ENCODE measurements around the gene MYOF. TPM values are rescaled to one million over a fixed set of nuclear protein-coding genes. Genes with fewer than 3 reads are reported as not detected.
A peak's percentile ranks its signal among the peaks of the same experiment; 100 is the strongest.

MYOF gene, protein sequence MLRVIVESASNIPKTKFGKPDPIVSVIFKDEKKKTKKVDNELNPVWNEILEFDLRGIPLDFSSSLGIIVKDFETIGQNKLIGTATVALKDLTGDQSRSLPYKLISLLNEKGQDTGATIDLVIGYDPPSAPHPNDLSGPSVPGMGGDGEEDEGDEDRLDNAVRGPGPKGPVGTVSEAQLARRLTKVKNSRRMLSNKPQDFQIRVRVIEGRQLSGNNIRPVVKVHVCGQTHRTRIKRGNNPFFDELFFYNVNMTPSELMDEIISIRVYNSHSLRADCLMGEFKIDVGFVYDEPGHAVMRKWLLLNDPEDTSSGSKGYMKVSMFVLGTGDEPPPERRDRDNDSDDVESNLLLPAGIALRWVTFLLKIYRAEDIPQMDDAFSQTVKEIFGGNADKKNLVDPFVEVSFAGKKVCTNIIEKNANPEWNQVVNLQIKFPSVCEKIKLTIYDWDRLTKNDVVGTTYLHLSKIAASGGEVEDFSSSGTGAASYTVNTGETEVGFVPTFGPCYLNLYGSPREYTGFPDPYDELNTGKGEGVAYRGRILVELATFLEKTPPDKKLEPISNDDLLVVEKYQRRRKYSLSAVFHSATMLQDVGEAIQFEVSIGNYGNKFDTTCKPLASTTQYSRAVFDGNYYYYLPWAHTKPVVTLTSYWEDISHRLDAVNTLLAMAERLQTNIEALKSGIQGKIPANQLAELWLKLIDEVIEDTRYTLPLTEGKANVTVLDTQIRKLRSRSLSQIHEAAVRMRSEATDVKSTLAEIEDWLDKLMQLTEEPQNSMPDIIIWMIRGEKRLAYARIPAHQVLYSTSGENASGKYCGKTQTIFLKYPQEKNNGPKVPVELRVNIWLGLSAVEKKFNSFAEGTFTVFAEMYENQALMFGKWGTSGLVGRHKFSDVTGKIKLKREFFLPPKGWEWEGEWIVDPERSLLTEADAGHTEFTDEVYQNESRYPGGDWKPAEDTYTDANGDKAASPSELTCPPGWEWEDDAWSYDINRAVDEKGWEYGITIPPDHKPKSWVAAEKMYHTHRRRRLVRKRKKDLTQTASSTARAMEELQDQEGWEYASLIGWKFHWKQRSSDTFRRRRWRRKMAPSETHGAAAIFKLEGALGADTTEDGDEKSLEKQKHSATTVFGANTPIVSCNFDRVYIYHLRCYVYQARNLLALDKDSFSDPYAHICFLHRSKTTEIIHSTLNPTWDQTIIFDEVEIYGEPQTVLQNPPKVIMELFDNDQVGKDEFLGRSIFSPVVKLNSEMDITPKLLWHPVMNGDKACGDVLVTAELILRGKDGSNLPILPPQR (N-terminal part only)
- 100 to 1,000 TPM; 401 to 553 (median 530) TPM for total RNA-seq (2021; fragmentation: NEBNext Ultra II Directional; extraction: Animal tissue kit (Norgen Biotek cat#: 25700))
- long read RNA-seq, partial matches to known transcripts: 115 of 140 reads
- long read RNA-seq, other reads (novel, unspliced or antisense): 24 of 140 reads

DNA sequence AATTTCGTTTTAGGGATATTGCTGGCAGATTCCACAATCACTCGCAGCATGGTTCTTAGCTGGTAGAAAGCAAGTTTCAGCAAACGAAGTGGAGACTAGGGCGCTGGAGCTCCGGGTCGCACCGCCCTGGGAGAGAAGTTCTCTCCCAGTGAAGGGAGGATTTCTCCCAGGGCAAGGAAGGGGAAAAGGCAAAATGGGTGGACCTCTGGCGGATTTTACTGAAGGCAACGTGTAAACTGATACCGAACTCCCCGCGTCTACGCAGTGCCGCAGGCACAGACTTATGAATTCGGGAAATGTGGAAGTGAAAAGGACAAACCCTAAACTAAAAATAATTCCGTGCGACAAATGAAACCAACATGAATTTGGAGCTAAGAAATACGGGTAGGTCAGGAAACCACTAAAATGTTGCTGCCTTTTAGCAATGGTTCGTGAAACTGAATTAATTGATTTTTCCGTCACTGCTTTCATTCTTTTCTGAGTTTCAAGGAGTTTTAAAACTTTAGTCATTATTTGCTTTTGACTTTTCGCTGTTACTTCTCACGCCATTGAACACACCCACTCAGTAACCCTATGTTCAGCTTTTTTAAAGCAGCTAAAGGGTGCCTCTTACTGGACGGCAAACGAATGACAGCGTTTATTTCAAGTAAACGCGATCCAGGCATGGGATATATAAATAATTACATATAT, at the start of gene MYOF:
Gene MYOF, minus strand, starts transcription at position 190 of the 690 bp plus-strand sequence. Its CDS starts 140 bp downstream, at position 50.
- Mint-ChIP-seq H3K4me3 (peak within 1 kb of the TSS; percentile 99), H3K4me1 (ENCODE audit: low read depth) (peaks cover 32% of the 10 kb centered on the region), H3K9me3 (peaks cover 6% of the 10 kb centered on the region; the same call in 1 of the 2 replicates), H3K27me3 (ENCODE audit: insufficient read depth) (peaks cover 14% of the 10 kb centered on the region), H3K27ac (peak within 1 kb of the TSS; percentile 100), H3K36me3 (ENCODE audit: low read depth) (peaks cover 49% of the 10 kb centered on the region)
- TF ChIP-seq, protein P1, sequence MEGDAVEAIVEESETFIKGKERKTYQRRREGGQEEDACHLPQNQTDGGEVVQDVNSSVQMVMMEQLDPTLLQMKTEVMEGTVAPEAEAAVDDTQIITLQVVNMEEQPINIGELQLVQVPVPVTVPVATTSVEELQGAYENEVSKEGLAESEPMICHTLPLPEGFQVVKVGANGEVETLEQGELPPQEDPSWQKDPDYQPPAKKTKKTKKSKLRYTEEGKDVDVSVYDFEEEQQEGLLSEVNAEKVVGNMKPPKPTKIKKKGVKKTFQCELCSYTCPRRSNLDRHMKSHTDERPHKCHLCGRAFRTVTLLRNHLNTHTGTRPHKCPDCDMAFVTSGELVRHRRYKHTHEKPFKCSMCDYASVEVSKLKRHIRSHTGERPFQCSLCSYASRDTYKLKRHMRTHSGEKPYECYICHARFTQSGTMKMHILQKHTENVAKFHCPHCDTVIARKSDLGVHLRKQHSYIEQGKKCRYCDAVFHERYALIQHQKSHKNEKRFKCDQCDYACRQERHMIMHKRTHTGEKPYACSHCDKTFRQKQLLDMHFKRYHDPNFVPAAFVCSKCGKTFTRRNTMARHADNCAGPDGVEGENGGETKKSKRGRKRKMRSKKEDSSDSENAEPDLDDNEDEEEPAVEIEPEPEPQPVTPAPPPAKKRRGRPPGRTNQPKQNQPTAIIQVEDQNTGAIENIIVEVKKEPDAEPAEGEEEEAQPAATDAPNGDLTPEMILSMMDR (IDR thresholded peaks at IDR 0.05): peak; percentile 75
- peak; percentile 90 for DNase-seq

DNA sequence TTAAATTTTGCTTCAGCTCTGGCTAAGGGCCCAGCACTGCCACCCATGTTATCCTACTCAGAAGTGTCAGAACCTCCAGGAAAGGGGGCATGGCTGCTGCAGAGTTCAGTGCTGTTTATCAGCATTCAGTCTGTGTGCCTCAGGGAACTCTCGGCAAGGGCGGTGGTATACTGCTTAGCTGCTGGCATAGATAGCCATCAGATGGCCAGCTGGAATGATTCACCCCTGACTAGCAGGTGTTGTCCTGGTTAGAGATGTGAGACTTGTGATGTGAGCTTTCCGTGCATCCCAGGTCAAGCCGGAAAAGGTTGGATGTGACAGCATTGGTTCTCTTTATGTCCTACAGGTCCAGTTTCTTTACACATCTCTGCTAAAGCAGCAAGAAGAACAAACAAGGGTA, 36.4 kb upstream of the MYOF start:
- Mint-ChIP-seq H3K27ac (no peak overlapping the region), H3K27me3 (ENCODE audit: insufficient read depth) (no peaks in the 10 kb centered on the region), H3K4me3 (no peak overlapping the region), H3K36me3 (ENCODE audit: low read depth) (peaks cover 55% of the 10 kb centered on the region), H3K9me3 (peaks cover 6% of the 10 kb centered on the region), H3K4me1 (ENCODE audit: low read depth) (peaks cover 9% of the 10 kb centered on the region; the same call in 1 of the 2 replicates)
- TF ChIP-seq, protein P1 (IDR thresholded peaks at IDR 0.05): no peak
- no peak for DNase-seq

DNA sequence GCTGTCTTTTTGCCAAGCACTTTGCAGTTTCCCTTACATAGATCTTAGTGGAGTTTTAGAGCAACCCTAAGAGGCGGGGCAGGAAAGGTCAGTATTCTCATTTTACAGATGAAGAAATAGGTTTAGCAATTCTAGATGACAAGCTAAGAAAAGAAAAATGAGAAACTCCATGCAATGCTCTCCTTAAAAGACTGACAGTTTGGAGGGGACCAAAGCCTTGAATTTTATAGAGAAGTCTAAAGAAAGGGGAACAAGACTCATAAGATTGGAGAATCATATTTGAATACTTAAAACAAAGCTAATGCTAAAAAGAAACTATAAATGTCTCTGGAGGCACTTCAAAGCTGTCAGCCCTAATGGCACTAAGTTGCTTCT, 33.9 kb upstream of the MYOF start:
- Mint-ChIP-seq H3K27me3 (ENCODE audit: insufficient read depth) (no peaks in the 10 kb centered on the region), H3K36me3 (ENCODE audit: low read depth) (peaks cover 32% of the 10 kb centered on the region), H3K9me3 (no peaks in the 10 kb centered on the region), H3K4me3 (no peak overlapping the region), H3K4me1 (ENCODE audit: low read depth) (peaks cover 16% of the 10 kb centered on the region), H3K27ac (no peak overlapping the region)
- TF ChIP-seq, protein P1 (IDR thresholded peaks at IDR 0.05): no peak
- no peak for DNase-seq

DNA sequence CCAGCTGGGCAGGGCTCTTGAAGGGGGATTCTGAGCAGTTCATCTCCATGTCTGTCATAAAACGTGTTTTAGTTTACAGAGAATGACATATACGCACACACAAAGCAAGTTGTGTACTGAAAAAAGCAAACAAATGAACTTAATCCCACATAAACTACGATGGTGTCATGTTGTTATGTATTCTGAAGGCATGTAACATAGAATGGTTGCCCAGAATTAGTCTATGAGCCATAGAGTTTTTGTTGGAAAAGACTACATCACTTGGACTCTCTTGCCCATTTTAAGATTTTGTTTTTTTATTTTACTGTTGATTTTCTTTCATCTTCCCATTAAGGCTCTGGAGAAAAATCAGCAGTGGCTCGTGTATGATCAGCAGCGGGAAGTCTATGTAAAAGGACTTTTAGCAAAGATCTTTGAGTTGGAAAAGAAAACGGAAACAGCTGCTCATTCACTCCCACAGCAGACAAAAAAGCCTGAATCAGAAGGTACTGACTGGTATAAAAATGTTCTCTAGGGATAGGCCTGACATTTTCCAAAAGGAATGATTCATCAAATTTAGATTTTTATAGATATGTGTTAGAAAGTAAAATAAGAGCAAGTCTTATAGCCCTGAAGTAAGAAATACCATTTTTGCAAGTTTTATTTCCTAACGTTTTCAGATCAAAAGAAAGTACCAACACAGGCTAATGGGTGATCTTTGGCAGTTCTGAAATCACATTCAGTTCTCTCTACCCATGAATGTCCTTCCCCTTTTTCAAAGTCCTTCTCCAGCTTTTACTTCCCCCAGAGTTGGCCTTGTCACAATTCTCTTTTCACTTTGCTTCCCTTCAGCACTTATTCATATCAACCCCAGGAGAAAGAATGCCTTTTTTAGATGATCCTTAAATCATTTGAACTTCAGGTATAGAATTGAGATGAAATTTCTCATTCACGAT, 33.2 kb upstream of the MYOF start:
- H3K9me3 Mint-ChIP-seq: no peaks in the 10 kb centered on the region
- no peak for DNase-seq
- H3K27ac Mint-ChIP-seq: peak overlapping the region; percentile 15; the same call in 1 of the 2 replicates

More for the DNA sequence above, 33.2 kb upstream of the MYOF start:
- H3K4me1 Mint-ChIP-seq (ENCODE audit: low read depth): peaks cover 16% of the 10 kb centered on the region
- peaks cover 27% of the 10 kb centered on the region for H3K36me3 Mint-ChIP-seq (ENCODE audit: low read depth)
- TF ChIP-seq, protein P1 (IDR thresholded peaks at IDR 0.05): no peak
- H3K27me3 Mint-ChIP-seq (ENCODE audit: insufficient read depth): no peaks in the 10 kb centered on the region
- no peak overlapping the region for H3K4me3 Mint-ChIP-seq

Measured in HFFc6 (cell line).